Gastroesophageal sphincter (tissue), 3 donors: ENCODE measurements around the gene MYL3.

Source experiments
- CTCF ChIP-seq, 4 experiments: fragments of 200-600 bp in 2 of 4; fragments of 450-650 bp in 2 of 4; sonication (generic) in 1 of 4; IDR thresholded peaks; one replicate each; pipeline ENCODE4 v1.5.1; 2017 to 2019; ENCODE audit warnings: antibody characterized with exemption in 4 of 4, mild to moderate bottlenecking in 2 of 4, moderate library complexity in 2 of 4
- POLR2A ChIP-seq, 2 donors: fragments of 450-650 bp; IDR thresholded peaks; one replicate each; pipeline ENCODE4 v1.6.1; 2017; ENCODE audit warnings: antibody characterized with exemption in 2 of 2, mild to moderate bottlenecking in 2 of 2, moderate library complexity in 1 of 2
- POLR2AphosphoS5 ChIP-seq: sonication (generic); formaldehyde crosslinking; IDR thresholded peaks from one replicate; pipeline ENCODE4 v1.6.1; 2017; ENCODE audit warnings: antibody characterized with exemption

- no peak for TF ChIP-seq POLR2A (IDR thresholded peaks at IDR 0.05)
- no peak for TF ChIP-seq CTCF (IDR thresholded peaks at IDR 0.05)
- no peak for TF ChIP-seq POLR2AphosphoS5
Measured at GRCh38 chr3:46876313-46877300, 13.4 kb upstream of the MYL3 start.
